BE2C (cell line): Measurements from ENCODE around the gene CRADD.

Experiments used
- DNase-seq: peaks from one replicate; pipeline ENCODE4 v3.0.0-alpha.2; 2020
- H3K27me3 ChIP-seq: fragments of 250-450 bp; sonication (Bioruptor Pico); 2 replicates; pipeline ENCODE4 v1.5.1; 2020; ENCODE audit warnings: mild to moderate bottlenecking
- H3K36me3 ChIP-seq: fragments of 250-450 bp; sonication (Bioruptor Pico); 2 replicates; pipeline ENCODE4 v1.5.1; 2020; ENCODE audit warnings: mild to moderate bottlenecking
- H3K4me1 ChIP-seq: fragments of 250-450 bp; sonication (Bioruptor Pico); 2 replicates; pipeline ENCODE4 v1.5.1; 2020
- H3K4me3 ChIP-seq: 2 replicates; pipeline ENCODE4 v1.5.1; 2011; ENCODE audit warnings: low read depth, low read length
- H3K9me3 ChIP-seq: fragments of 250-450 bp; sonication (Bioruptor Pico); 2 replicates; pipeline ENCODE4 v1.5.1; 2020
- TF ChIP-seq, protein P1 (sequence below): IDR thresholded peaks from 2 replicates; pipeline ENCODE4 v1.5.1; 2012; ENCODE audit warnings: mild to moderate bottlenecking, low read depth, low read length

CRADD gene

DNA sequence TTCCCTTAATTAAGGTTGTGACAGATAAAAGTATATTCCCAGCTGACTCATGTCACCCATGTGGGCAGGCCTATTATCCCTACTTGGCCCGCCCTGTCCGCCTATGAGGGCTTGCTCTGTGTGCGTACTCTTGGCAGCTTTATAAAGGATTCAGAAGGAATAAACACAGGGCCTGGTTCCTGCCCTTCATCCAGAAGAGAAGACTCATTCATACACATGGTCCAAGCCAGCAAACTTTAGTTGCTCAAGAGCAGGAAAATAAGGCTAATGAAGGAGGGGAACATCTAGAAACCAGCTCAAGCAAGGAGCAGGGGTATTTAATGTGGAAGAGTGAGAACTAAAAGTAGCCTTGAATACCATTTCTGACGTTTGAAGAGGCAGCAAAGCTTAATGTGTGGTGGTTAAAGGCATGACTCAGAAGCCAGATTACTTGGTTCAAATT, 141.9 kb downstream of the CRADD start:
- H3K4me1 ChIP-seq, result no peaks in the 10 kb centered on the region
- DNase-seq, result no peak
- TF ChIP-seq, protein P1, sequence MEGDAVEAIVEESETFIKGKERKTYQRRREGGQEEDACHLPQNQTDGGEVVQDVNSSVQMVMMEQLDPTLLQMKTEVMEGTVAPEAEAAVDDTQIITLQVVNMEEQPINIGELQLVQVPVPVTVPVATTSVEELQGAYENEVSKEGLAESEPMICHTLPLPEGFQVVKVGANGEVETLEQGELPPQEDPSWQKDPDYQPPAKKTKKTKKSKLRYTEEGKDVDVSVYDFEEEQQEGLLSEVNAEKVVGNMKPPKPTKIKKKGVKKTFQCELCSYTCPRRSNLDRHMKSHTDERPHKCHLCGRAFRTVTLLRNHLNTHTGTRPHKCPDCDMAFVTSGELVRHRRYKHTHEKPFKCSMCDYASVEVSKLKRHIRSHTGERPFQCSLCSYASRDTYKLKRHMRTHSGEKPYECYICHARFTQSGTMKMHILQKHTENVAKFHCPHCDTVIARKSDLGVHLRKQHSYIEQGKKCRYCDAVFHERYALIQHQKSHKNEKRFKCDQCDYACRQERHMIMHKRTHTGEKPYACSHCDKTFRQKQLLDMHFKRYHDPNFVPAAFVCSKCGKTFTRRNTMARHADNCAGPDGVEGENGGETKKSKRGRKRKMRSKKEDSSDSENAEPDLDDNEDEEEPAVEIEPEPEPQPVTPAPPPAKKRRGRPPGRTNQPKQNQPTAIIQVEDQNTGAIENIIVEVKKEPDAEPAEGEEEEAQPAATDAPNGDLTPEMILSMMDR, result no peak

GRCh38 chr12:93823616-93824391, 146.6 kb downstream of the CRADD start:
- H3K4me1 ChIP-seq, result no peaks in the 10 kb centered on the region; the same call in 1 of the 2 replicates
- H3K4me3 ChIP-seq, result no peak overlapping the region
- TF ChIP-seq, protein P1, result no peak
- DNase-seq, result no peak
- no peaks in the 10 kb centered on the region for H3K36me3 ChIP-seq
- no peaks in the 10 kb centered on the region for H3K27me3 ChIP-seq
- no peaks in the 10 kb centered on the region for H3K9me3 ChIP-seq

More for the DNA sequence above, 141.9 kb downstream of the CRADD start:
- Histone ChIP-seq H3K4me3 (no peak overlapping the region), H3K36me3 (no peaks in the 10 kb centered on the region), H3K27me3 (no peaks in the 10 kb centered on the region), H3K9me3 (no peaks in the 10 kb centered on the region)

GRCh38 chr12:93824514-93825500, 147.6 kb downstream of the CRADD start:
- Histone ChIP-seq H3K27me3 (no peaks in the 10 kb centered on the region), H3K4me3 (no peak overlapping the region), H3K36me3 (no peaks in the 10 kb centered on the region), H3K9me3 (no peaks in the 10 kb centered on the region), H3K4me1 (no peaks in the 10 kb centered on the region; the same call in 1 of the 2 replicates)
- TF ChIP-seq, protein P1, result no peak
- DNase-seq, result no peak

- H3K27me3 ChIP-seq, result no peaks in the 10 kb centered on the region
- DNase-seq, result no peak
- H3K9me3 ChIP-seq, result no peaks in the 10 kb centered on the region
- H3K4me1 ChIP-seq, result no peaks in the 10 kb centered on the region; the same call in 1 of the 2 replicates
- TF ChIP-seq, protein P1, result no peak
- no peaks in the 10 kb centered on the region for H3K36me3 ChIP-seq
- no peak overlapping the region for H3K4me3 ChIP-seq
Measured at GRCh38 chr12:93825501-93825888, 148.3 kb downstream of the CRADD start.

- H3K36me3 ChIP-seq, result no peaks in the 10 kb centered on the region
- H3K4me1 ChIP-seq, result no peaks in the 10 kb centered on the region; the same call in 1 of the 2 replicates
- TF ChIP-seq, protein P1, result no peak
- no peak for DNase-seq
- H3K9me3 ChIP-seq, result no peaks in the 10 kb centered on the region
- no peaks in the 10 kb centered on the region for H3K27me3 ChIP-seq
- H3K4me3 ChIP-seq, result no peak overlapping the region
Measured at GRCh38 chr12:93825931-93826555, 148.9 kb downstream of the CRADD start.
